Right atrium auricular region (tissue), 2 donors: Measurements from ENCODE around the gene IYD. TPM values are rescaled to one million over a fixed set of nuclear protein-coding genes. Genes with fewer than 3 reads are reported as not detected.

Experiments
- DNase-seq: peaks from one replicate; pipeline ENCODE4 v3.0.0-alpha.2; 2019; ENCODE audit warnings: low spot score
- H3K27ac ChIP-seq, 2 donors: fragments of 200-600 bp; sonication (generic); 1 replicate in 1 of 2; 2 replicates in 1 of 2; pipeline ENCODE4 v1.5.1; 2016 to 2019
- H3K27me3 ChIP-seq, 2 donors: fragments of 200-600 bp; sonication (generic); one replicate each; pipeline versions ENCODE4 v1.5.1 to v1.6.0; 2017 to 2019
- H3K36me3 ChIP-seq: fragments of 200-600 bp; sonication (generic); one replicate; pipeline ENCODE4 v1.5.1; 2016
- H3K4me1 ChIP-seq, 2 donors: fragments of 200-600 bp; sonication (generic); one replicate each; pipeline versions ENCODE4 v1.5.1 to v1.6.0; 2017 to 2019
- H3K4me3 ChIP-seq, 2 donors: fragments of 200-600 bp; sonication (generic); 1 replicate in 1 of 2; 2 replicates in 1 of 2; pipeline ENCODE4 v1.5.1; 2017 to 2019; ENCODE audit warnings: mild to moderate bottlenecking in 1 of 2, moderate library complexity in 1 of 2
- H3K9me3 ChIP-seq, 2 donors: fragments of 200-600 bp; sonication (generic); one replicate each; pipeline ENCODE4 v1.5.1; 2019
- CTCF ChIP-seq, 2 donors: fragments of 200-600 bp; sonication (generic); IDR thresholded peaks; one replicate each; pipeline ENCODE4 v1.5.1; 2019; ENCODE audit warnings: antibody characterized with exemption in 2 of 2
- total RNA-seq, 2 donors: library from RNA; depleted of rRNA; stranded (reverse); fragments of >200 nt; gene quantifications; one replicate each; pipeline ENCODE4 v1.1.0, GENCODE V29; 2016

The IYD gene
- total RNA-seq, 2 donors from 2014 or later: not detected

- no peaks in the 10 kb centered on the region for H3K36me3 ChIP-seq
- TF ChIP-seq CTCF (IDR thresholded peaks at IDR 0.05): no peak
- no peak overlapping the region for H3K4me3 ChIP-seq
- H3K27ac ChIP-seq: no peak overlapping the region
- H3K9me3 ChIP-seq: no peaks in the 10 kb centered on the region
- H3K27me3 ChIP-seq: no peaks in the 10 kb centered on the region
- H3K4me1 ChIP-seq: no peaks in the 10 kb centered on the region
- DNase-seq: no peak
Measured at GRCh38 chr6:150333585-150333941, 35.2 kb upstream of the IYD start.

- Histone ChIP-seq H3K36me3 (no peaks in the 10 kb centered on the region), H3K4me3 (no peak overlapping the region), H3K9me3 (no peaks in the 10 kb centered on the region), H3K4me1 (no peaks in the 10 kb centered on the region), H3K27ac (no peak overlapping the region), H3K27me3 (no peaks in the 10 kb centered on the region)
- DNase-seq: no peak
- TF ChIP-seq CTCF (IDR thresholded peaks at IDR 0.05): peak; percentile 69 to 87
Measured at GRCh38 chr6:150334790-150335783, 33.7 kb upstream of the IYD start.

GRCh38 chr6:150336299-150336698 is 32.5 kb upstream of the IYD start:
- Histone ChIP-seq H3K27ac (no peak overlapping the region), H3K9me3 (no peaks in the 10 kb centered on the region), H3K4me3 (no peak overlapping the region), H3K36me3 (no peaks in the 10 kb centered on the region), H3K4me1 (no peaks in the 10 kb centered on the region), H3K27me3 (no peaks in the 10 kb centered on the region)
- DNase-seq: no peak
- TF ChIP-seq CTCF (IDR thresholded peaks at IDR 0.05): no peak

- Histone ChIP-seq H3K36me3 (no peaks in the 10 kb centered on the region), H3K27me3 (no peaks in the 10 kb centered on the region), H3K4me3 (no peak overlapping the region), H3K27ac (no peak overlapping the region), H3K9me3 (no peaks in the 10 kb centered on the region), H3K4me1 (no peaks in the 10 kb centered on the region)
- no peak for TF ChIP-seq CTCF (IDR thresholded peaks at IDR 0.05)
- DNase-seq: no peak
Measured at GRCh38 chr6:150336708-150337107, 32.1 kb upstream of the IYD start.

GRCh38 chr6:150342126-150342525 is 26.7 kb upstream of the IYD start:
- H3K4me3 ChIP-seq: no peak overlapping the region
- H3K27me3 ChIP-seq: no peaks in the 10 kb centered on the region
- H3K4me1 ChIP-seq: no peaks in the 10 kb centered on the region
- no peak overlapping the region for H3K27ac ChIP-seq
- H3K9me3 ChIP-seq: no peaks in the 10 kb centered on the region
- H3K36me3 ChIP-seq: no peaks in the 10 kb centered on the region
- no peak for TF ChIP-seq CTCF (IDR thresholded peaks at IDR 0.05)
- DNase-seq: no peak
